H1 (cell line): ENCODE measurements around the gene TMEM140. TPM values are rescaled to one million over a fixed set of nuclear protein-coding genes. Genes with fewer than 3 reads are reported as not detected.

Experiments used
- CTCF ChIA-PET: fragments of 300-600 bp; sonication (Branson Sonifier 250); formaldehyde crosslinking; loops from one replicate; lab custom pipeline; 2021; ENCODE audit not compliant: partially characterized antibody; lab: Charles Lee
- POLR2A ChIA-PET: fragments of 300-600 bp; sonication (Branson Sonifier 250); formaldehyde crosslinking; loops from one replicate; lab custom pipeline; 2021; ENCODE audit warnings: inconsistent platforms; ENCODE audit not compliant: partially characterized antibody; lab: Charles Lee
- DNase-seq, 2 experiments: peaks; one replicate each; pipeline versions ENCODE4 v3.0.0 to v3.0.0-alpha.2; 2010 to 2022; ENCODE audit warnings: low spot score in 2 of 2, low read depth in 1 of 2, mixed read lengths in 1 of 2
- FAIRE-seq: peaks from 2 replicates; lab custom pipeline; 2011; peaks lifted over from hg19 to GRCh38; lab: Jason Lieb, UNC
- H2AFZ ChIP-seq: 2 replicates; pipeline ENCODE4 v1.8.1; 2012; ENCODE audit warnings: low read length, inconsistent platforms
- H2AK5ac ChIP-seq: 2 replicates; pipeline ENCODE4 v1.6.1; 2013; ENCODE audit warnings: low read depth, low read length
- H2BK120ac ChIP-seq: replicated peaks from 2 replicates; pipeline ENCODE3; 2013; ENCODE audit warnings: low read depth, low read length, inconsistent platforms
- H2BK12ac ChIP-seq: 2 replicates; pipeline ENCODE4 v1.6.1; 2013; ENCODE audit warnings: low read depth, low read length
- H2BK15ac ChIP-seq: 2 replicates; pipeline ENCODE4 v1.6.1; 2013; ENCODE audit warnings: low read length
- H2BK20ac ChIP-seq: 2 replicates; pipeline ENCODE4 v1.6.1; 2013; ENCODE audit warnings: low read length
- H2BK5ac ChIP-seq: 2 replicates; pipeline ENCODE4 v1.6.1; 2013; ENCODE audit warnings: low read depth, low read length
- H3K14ac ChIP-seq: 2 replicates; pipeline ENCODE4 v1.6.1; 2013; ENCODE audit warnings: inconsistent platforms; ENCODE audit not compliant: insufficient read length
- H3K18ac ChIP-seq: 2 replicates; pipeline ENCODE4 v1.6.1; 2013; ENCODE audit warnings: low read length; ENCODE audit errors: extremely low read depth
- H3K23ac ChIP-seq: 2 replicates; pipeline ENCODE4 v1.6.1; 2013; ENCODE audit warnings: inconsistent platforms; ENCODE audit not compliant: insufficient read length
- H3K23me2 ChIP-seq: 2 replicates; pipeline ENCODE4 v1.6.1; 2013; ENCODE audit warnings: low read depth, low read length
- H3K27ac ChIP-seq: 2 replicates; pipeline ENCODE4 v1.6.1; 2011; ENCODE audit warnings: low read depth, low read length, inconsistent platforms
- H3K27me3 ChIP-seq, 4 experiments: replicated peaks in 1 of 4; 1 replicate in 1 of 4; 2 replicates in 3 of 4; pipeline versions ENCODE4 v1.6.1 to v1.8.1; 2011 to 2013; ENCODE audit warnings: low read length in 3 of 4, mild to moderate bottlenecking in 3 of 4, inconsistent platforms in 2 of 4, mixed read lengths in 2 of 4, moderate library complexity in 1 of 4; ENCODE audit not compliant: control insufficient read depth in 3 of 4, insufficient read depth in 3 of 4; ENCODE audit errors: extremely low read depth in 1 of 4
- H3K36me3 ChIP-seq, 4 experiments: 2 replicates each; pipeline versions ENCODE4 v1.6.1 to v1.8.1; 2011 to 2013; ENCODE audit warnings: mild to moderate bottlenecking in 4 of 4, low read length in 3 of 4, moderate library complexity in 2 of 4, control low read depth in 1 of 4, inconsistent platforms in 1 of 4; ENCODE audit not compliant: insufficient read depth in 4 of 4, control insufficient read depth in 2 of 4
- H3K4ac ChIP-seq: replicated peaks from 2 replicates; pipeline ENCODE3; 2013; ENCODE audit warnings: low read length, low read depth, mixed read lengths, inconsistent platforms; ENCODE audit not compliant: insufficient read length
- H3K4me1 ChIP-seq, 4 experiments: replicated peaks in 1 of 4; 1 replicate in 1 of 4; 2 replicates in 3 of 4; pipeline versions ENCODE4 v1.6.1 to v1.8.1; 2011 to 2013; ENCODE audit warnings: low read length in 3 of 4, inconsistent platforms in 2 of 4, mixed read lengths in 1 of 4; ENCODE audit not compliant: insufficient read depth in 4 of 4, control insufficient read depth in 3 of 4
- H3K4me2 ChIP-seq, 2 experiments: 2 replicates each; pipeline versions ENCODE4 v1.6.1 to v1.8.1; 2011 to 2013; ENCODE audit warnings: low read depth in 2 of 2, low read length in 2 of 2, control low read depth in 1 of 2, inconsistent platforms in 1 of 2, mild to moderate bottlenecking in 1 of 2; ENCODE audit not compliant: insufficient read depth in 1 of 2
- H3K4me3 ChIP-seq, 4 experiments: fragments of 200-600, 300-600 bp in 1 of 4; sonication (generic), shearing (Covaris generic), sonication (Bioruptor Twin) in 1 of 4; 2 replicates each; pipeline versions ENCODE4 v1.5.1 to v1.8.1; 2011 to 2016; ENCODE audit warnings: low read length in 4 of 4, low read depth in 3 of 4, control low read depth in 2 of 4, inconsistent platforms in 2 of 4, mild to moderate bottlenecking in 2 of 4, mixed read lengths in 1 of 4, moderate library complexity in 1 of 4; ENCODE audit not compliant: insufficient read depth in 2 of 4; ENCODE audit errors: extremely low read depth in 1 of 4
- H3K56ac ChIP-seq: replicated peaks from 2 replicates; pipeline ENCODE3; 2013; ENCODE audit warnings: low read depth, mild to moderate bottlenecking, mixed read lengths, low read length, inconsistent platforms; ENCODE audit not compliant: insufficient read length
- H3K79me1 ChIP-seq: 2 replicates; pipeline ENCODE4 v1.6.1; 2013; ENCODE audit warnings: low read depth, low read length, control low read depth
- H3K79me2 ChIP-seq, 2 experiments: 2 replicates each; pipeline versions ENCODE4 v1.6.1 to v1.8.1; 2012 to 2013; ENCODE audit warnings: low read length in 2 of 2, mild to moderate bottlenecking in 2 of 2, inconsistent platforms in 1 of 2; ENCODE audit not compliant: insufficient read depth in 2 of 2, control insufficient read depth in 1 of 2
- H3K9ac ChIP-seq, 4 experiments: replicated peaks in 1 of 4; 1 replicate in 1 of 4; 2 replicates in 3 of 4; pipeline versions ENCODE4 v1.6.1 to v1.8.1; 2011 to 2013; ENCODE audit warnings: low read depth in 3 of 4, low read length in 3 of 4, control low read depth in 2 of 4, mild to moderate bottlenecking in 2 of 4, moderate library complexity in 2 of 4, inconsistent platforms in 1 of 4; ENCODE audit errors: extremely low read depth in 1 of 4
- H3K9me3 ChIP-seq, 2 experiments: 2 replicates each; pipeline versions ENCODE4 v1.6.1 to v1.8.1; 2012 to 2013; ENCODE audit warnings: mild to moderate bottlenecking in 2 of 2, moderate library complexity in 2 of 2, control low read depth in 1 of 2, inconsistent platforms in 1 of 2, low read depth in 1 of 2, low read length in 1 of 2, mixed read lengths in 1 of 2; ENCODE audit not compliant: insufficient read depth in 2 of 2
- H4K20me1 ChIP-seq, 2 experiments: replicated peaks in 1 of 2; 2 replicates each; pipeline versions ENCODE3 to v1.8.1; 2011 to 2013; ENCODE audit warnings: inconsistent platforms in 2 of 2, low read length in 2 of 2, mild to moderate bottlenecking in 1 of 2; ENCODE audit not compliant: insufficient read depth in 2 of 2, control insufficient read depth in 1 of 2
- H4K5ac ChIP-seq: 2 replicates; pipeline ENCODE4 v1.6.1; 2013; ENCODE audit warnings: low read length, low read depth, mixed read lengths, inconsistent platforms; ENCODE audit not compliant: insufficient read length
- H4K8ac ChIP-seq: 2 replicates; pipeline ENCODE4 v1.8.0; 2013; ENCODE audit warnings: mild to moderate bottlenecking, moderate library complexity, low read length, inconsistent platforms; ENCODE audit not compliant: insufficient read depth; ENCODE audit errors: extremely low read depth
- H4K91ac ChIP-seq: replicated peaks from 2 replicates; pipeline ENCODE3; 2013; ENCODE audit warnings: low read length, mixed read lengths, inconsistent platforms; ENCODE audit not compliant: insufficient read length
- ASH2L ChIP-seq: fragments of 200-600, 300-600 bp; sonication (generic); IDR thresholded peaks from one replicate; pipeline ENCODE4 v1.7.1; 2017; ENCODE audit warnings: low read length
- CBX5 ChIP-seq: fragments of 300-800, 300-1000 bp; sonication (generic); IDR thresholded peaks from 2 replicates; pipeline ENCODE4 v1.7.1; 2016; ENCODE audit warnings: antibody characterized with exemption, low read length, low read depth
- CHD2 ChIP-seq: IDR thresholded peaks from 2 replicates; pipeline ENCODE4 v1.6.1; 2012; ENCODE audit warnings: low read length, improper control_type of control experiment
- CTBP2 ChIP-seq: IDR thresholded peaks from 2 replicates; pipeline ENCODE4 v1.7.0; 2011; ENCODE audit warnings: borderline replicate concordance, mild to moderate bottlenecking, moderate library complexity, mixed read lengths, low read length; ENCODE audit not compliant: insufficient read depth, insufficient read length
- EP300 ChIP-seq, 2 experiments: IDR thresholded peaks; 1 replicate in 1 of 2; 2 replicates in 1 of 2; pipeline ENCODE4 v1.6.1; 2011 to 2012; ENCODE audit warnings: low read depth in 2 of 2, low read length in 2 of 2, mild to moderate bottlenecking in 2 of 2, borderline replicate concordance in 1 of 2, inconsistent platforms in 1 of 2, moderate library complexity in 1 of 2
- EZH2 ChIP-seq: fragments of 200-600 bp; sonication (generic); IDR thresholded peaks from 2 replicates; pipeline ENCODE4 v1.7.1; 2012; ENCODE audit warnings: low read depth, mild to moderate bottlenecking, moderate library complexity, low read length, inconsistent platforms; ENCODE audit not compliant: severe bottlenecking
- FOSL1 ChIP-seq: IDR thresholded peaks from 2 replicates; pipeline ENCODE4 v1.6.1; 2011; ENCODE audit warnings: mild to moderate bottlenecking, low read depth, low read length, moderate library complexity; ENCODE audit not compliant: insufficient read depth
- JUND ChIP-seq: IDR thresholded peaks from 2 replicates; pipeline ENCODE4 v1.6.1; 2011; ENCODE audit warnings: mild to moderate bottlenecking, improper control_type of control experiment, low read length
- KDM1A ChIP-seq: fragments of 200-600, 300-600 bp; sonication (generic); IDR thresholded peaks from 2 replicates; pipeline ENCODE4 v1.7.1; 2016; ENCODE audit warnings: mild to moderate bottlenecking, low read length, borderline replicate concordance
- POLR2A ChIP-seq, 2 experiments: IDR thresholded peaks; 1 replicate in 1 of 2; 2 replicates in 1 of 2; pipeline ENCODE4 v1.6.1; 2011; ENCODE audit warnings: low read depth in 2 of 2, low read length in 2 of 2, mild to moderate bottlenecking in 2 of 2; ENCODE audit errors: control extremely low read depth in 1 of 2
- SAP30 ChIP-seq: fragments of 300-600 bp; sonication (generic); IDR thresholded peaks from 2 replicates; pipeline ENCODE4 v1.7.1; 2012; ENCODE audit warnings: low read length, moderate library complexity, mild to moderate bottlenecking, inconsistent platforms; ENCODE audit not compliant: insufficient read depth, insufficient replicate concordance
- SIN3A ChIP-seq, 2 experiments: IDR thresholded peaks in 1 of 2; conservative IDR thresholded peaks in 1 of 2; 2 replicates each; pipeline ENCODE4 v1.6.1; 2011 to 2012; ENCODE audit warnings: low read length in 2 of 2, improper control_type of control experiment in 1 of 2, low read depth in 1 of 2, mild to moderate bottlenecking in 1 of 2
- SRF ChIP-seq: IDR thresholded peaks from 2 replicates; pipeline ENCODE4 v1.6.1; 2011; ENCODE audit warnings: mild to moderate bottlenecking, low read depth, low read length, moderate library complexity
- TAF7 ChIP-seq: optimal IDR thresholded peaks from 2 replicates; pipeline ENCODE3; 2011; ENCODE audit warnings: low read depth, mild to moderate bottlenecking, inconsistent platforms, low read length, moderate library complexity, borderline replicate concordance
- WGBS, 2 experiments: shearing (Covaris generic) in 1 of 2; methylation state at CpG; one replicate each; pipeline versions ENCODE4 v1.1.6 to v1.1.7; 2013 to 2015; ENCODE audit warnings: low lambda C conversion rate in 2 of 2, mixed read lengths in 2 of 2, inconsistent platforms in 1 of 2, low coverage in 1 of 2, missing lambda C conversion rate in 1 of 2; ENCODE audit not compliant: insufficient replicate concordance in 2 of 2, insufficient coverage in 1 of 2, insufficient read length in 1 of 2; ENCODE audit errors: extremely low coverage in 1 of 2, missing lambda C conversion rate in 1 of 2; 5-methylcytosine and 5-hydroxymethylcytosine counted together
- polyA plus RNA-seq, 7 experiments: library from polyadenylated mRNA; depleted of rRNA in 3 of 7; stranded (reverse) in 5 of 7; unstranded in 2 of 7; fragments of >200 nt in 5 of 7; fragments of 200-250 nt in 2 of 7; gene quantifications; 1 replicate in 5 of 7; 2 replicates in 1 of 7; 4 replicates in 1 of 7; pipeline versions ENCODE4 v1.2.1 to v1.2.3, GENCODE V29; 2011 to 2013; ENCODE audit warnings: missing spikeins in 2 of 7, mixed read lengths in 2 of 7
- total RNA-seq: library from RNA; stranded (reverse); fragmentation: NEBNext Ultra II Directional; extraction: Animal tissue kit (Norgen Biotek cat#: 25700); gene quantifications from 2 replicates; pipeline ENCODE4 v1.2.1, GENCODE V29; 2021

The TMEM140 gene
- total and polyA plus RNA-seq, 2 of the 8 experiments (the other 6 are each of a cell fraction or from before 2014, with no cell fraction given) = not detected

DNA sequence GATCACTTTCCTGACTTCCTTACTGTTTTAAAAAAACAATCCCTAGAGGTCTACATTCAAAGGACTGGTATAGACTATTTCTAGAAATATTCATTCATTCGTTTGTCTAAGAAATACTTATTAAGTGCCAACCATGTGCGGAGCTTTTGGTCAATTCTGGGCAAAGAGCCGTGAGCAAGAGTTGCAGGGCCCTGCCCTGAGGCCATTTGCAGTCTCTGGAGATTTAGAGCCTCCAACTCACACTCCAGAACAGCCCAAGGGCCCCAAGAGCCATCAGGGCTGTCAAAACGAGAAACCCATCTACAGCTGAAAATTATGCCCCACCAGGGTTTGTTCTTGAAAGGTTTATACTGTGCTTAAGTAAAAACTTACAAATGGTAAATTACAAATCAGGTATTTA lies 47.3 kb downstream of the TMEM140 start:
- no peak overlapping the region for H4K91ac ChIP-seq
- POLR2A ChIA-PET = no interaction called here
- CTCF ChIA-PET = interaction anchor here (1.0 kb wide), 1 partner anchor 48 kb away, joined by 3 read pairs; no protein-coding TSS in a partner anchor
- WGBS, 2 experiments = 90% methylated on average over 4 of the region's 4 CpGs; no CpG with 5 or more reads in 1 of the 2 experiments
- H2BK15ac ChIP-seq = no peak overlapping the region
- H4K20me1 ChIP-seq = peaks cover 0 to 2% of the 10 kb centered on the region in 2 experiments
- H3K14ac ChIP-seq = no peak overlapping the region
- H2BK120ac ChIP-seq = no peak overlapping the region
- DNase-seq = no peak
- no peak overlapping the region for H3K4ac ChIP-seq
- no peaks in the 10 kb centered on the region for H3K23me2 ChIP-seq
- no peak overlapping the region for H3K9ac ChIP-seq
- H2BK5ac ChIP-seq = no peak overlapping the region
- no peak overlapping the region for H4K8ac ChIP-seq
- no peaks in the 10 kb centered on the region for H3K79me2 ChIP-seq
- no peak for FAIRE-seq
- H3K4me1 ChIP-seq = peaks cover 0 to 6% (median 2%) of the 10 kb centered on the region in 4 experiments; a peak in 3 of 7 replicates
- H3K4me3 ChIP-seq = no peak overlapping the region
- H3K23ac ChIP-seq = no peak overlapping the region
- H2AFZ ChIP-seq = no peak overlapping the region
- H3K27ac ChIP-seq = no peak overlapping the region
- peaks cover 0 to 2% (median 0%) of the 10 kb centered on the region in 4 experiments; a peak in 1 of 8 replicates for H3K36me3 ChIP-seq
- no peak overlapping the region for H3K18ac ChIP-seq
- no peak overlapping the region for H2BK12ac ChIP-seq
- no peak overlapping the region for H2AK5ac ChIP-seq
- H3K27me3 ChIP-seq = no peaks in the 10 kb centered on the region
- H3K56ac ChIP-seq = no peak overlapping the region
- H3K79me1 ChIP-seq = no peaks in the 10 kb centered on the region; the same call in 1 of the 2 replicates
- no peaks in the 10 kb centered on the region for H3K9me3 ChIP-seq
- no peak overlapping the region for H4K5ac ChIP-seq
- H3K4me2 ChIP-seq = no peak overlapping the region
- H2BK20ac ChIP-seq = no peak overlapping the region
- TF ChIP-seq SRF (no peak), SAP30 (no peak), EP300 (IDR thresholded peaks at IDR 0.05; ENCODE audit: borderline replicate concordance in 1 of 2, low read depth in 2 of 2, low read length in 2 of 2) (no peak), SIN3A (conservative IDR thresholded peaks at IDR 0.05 in 1 of 2, IDR thresholded peaks at IDR 0.05 in 1 of 2; ENCODE audit: low read depth in 1 of 2, low read length in 2 of 2) (no peak), CTBP2 (no peak), ASH2L (no peak), TAF7 (no peak), KDM1A (no peak), POLR2A (IDR thresholded peaks at IDR 0.05; ENCODE audit: control extremely low read depth in 1 of 2, low read depth in 2 of 2, low read length in 2 of 2) (no peak), FOSL1 (no peak), EZH2 (no peak), CHD2 (no peak), JUND (no peak), CBX5 (no peak)
